WTC11 (cell line): Measurements from ENCODE around the gene SCIN. TPM values are rescaled to one million over a fixed set of nuclear protein-coding genes. Genes with fewer than 3 reads are reported as not detected.

Source experiments
- ATAC-seq: fragments of 200-7000 bp; cut with Tn5 transposase; 2 replicates; pipeline ENCODE4 v1.10.0; 2021; ENCODE audit warnings: mild to moderate bottlenecking, moderate library complexity
- CTCF ChIA-PET: fragments of 300-600 bp; sonication (Branson Sonifier 250); formaldehyde crosslinking; loops from one replicate; lab custom pipeline; 2021; ENCODE audit warnings: antibody characterized with exemption; lab: Charles Lee
- POLR2A ChIA-PET: fragments of 350-600 bp; sonication (Branson Sonifier 250); formaldehyde crosslinking; loops from one replicate; lab custom pipeline; 2021; ENCODE audit warnings: antibody characterized with exemption; lab: Charles Lee
- DNase-seq: peaks from one replicate; pipeline ENCODE4 v3.0.0; 2021; ENCODE audit warnings: low spot score
- H3K27ac Mint-ChIP-seq: 2 replicates; pipeline ENCODE4 v1.8.0; 2021; ENCODE audit warnings: mixed read lengths
- H3K27me3 Mint-ChIP-seq: 2 replicates; pipeline ENCODE4 v1.8.0; 2021; ENCODE audit warnings: low read depth, mild to moderate bottlenecking, moderate library complexity, mixed read lengths
- H3K36me3 Mint-ChIP-seq: 2 replicates; pipeline ENCODE4 v1.8.0; 2021; ENCODE audit warnings: mixed read lengths
- H3K4me1 Mint-ChIP-seq: 2 replicates; pipeline ENCODE4 v1.8.0; 2022; ENCODE audit warnings: mixed read lengths
- H3K4me3 Mint-ChIP-seq: 2 replicates; pipeline ENCODE4 v1.8.0; 2021; ENCODE audit warnings: mild to moderate bottlenecking, moderate library complexity, mixed read lengths
- H3K9me3 Mint-ChIP-seq: 2 replicates; pipeline ENCODE4 v1.8.0; 2021; ENCODE audit warnings: mixed read lengths
- JAZF1 ChIP-seq: fragments of 250-450 bp; sonication (Bioruptor Pico); IDR thresholded peaks from 2 replicates; pipeline ENCODE4 v1.9.0; 2021; ENCODE audit warnings: moderate library complexity, mild to moderate bottlenecking, inconsistent platforms
- NR1H2 ChIP-seq: sonication (generic); formaldehyde crosslinking; IDR thresholded peaks from 2 replicates; pipeline ENCODE4 v1.9.0; 2021; ENCODE audit warnings: mild to moderate bottlenecking, moderate library complexity, missing genetic modification reagents
- RELA ChIP-seq: sonication (generic); formaldehyde crosslinking; IDR thresholded peaks from 2 replicates; pipeline ENCODE4 v1.8.1; 2022; ENCODE audit warnings: missing genetic modification reagents, mild to moderate bottlenecking, borderline replicate concordance
- SMAD3 ChIP-seq: sonication (generic); formaldehyde crosslinking; IDR thresholded peaks from 2 replicates; pipeline ENCODE4 v1.8.0; 2022; ENCODE audit warnings: missing genetic modification reagents, mild to moderate bottlenecking, borderline replicate concordance
- SMAD4 ChIP-seq: sonication (generic); formaldehyde crosslinking; IDR thresholded peaks from 2 replicates; pipeline ENCODE4 v1.8.0; 2022; ENCODE audit warnings: mild to moderate bottlenecking, missing genetic modification reagents
- TEAD4 ChIP-seq: sonication (generic); formaldehyde crosslinking; IDR thresholded peaks from 2 replicates; pipeline ENCODE4 v1.8.0; 2022; ENCODE audit warnings: mild to moderate bottlenecking, missing genetic modification reagents
- USF2 ChIP-seq: sonication (generic); formaldehyde crosslinking; IDR thresholded peaks from 2 replicates; pipeline ENCODE4 v1.8.1; 2023; ENCODE audit warnings: mild to moderate bottlenecking, missing genetic modification reagents, moderate library complexity
- ZSCAN18 ChIP-seq: fragments of 250-450 bp; sonication (Bioruptor Pico); IDR thresholded peaks from 2 replicates; pipeline ENCODE4 v2.1.2; 2022; ENCODE audit warnings: mild to moderate bottlenecking, moderate library complexity
- total RNA-seq: library from RNA; stranded (reverse); gene quantifications from 3 replicates; pipeline ENCODE4 v1.2.3, GENCODE V29; 2021
- TF ChIP-seq, protein P1 (sequence below): fragments of 250-450 bp; sonication (Bioruptor Pico); IDR thresholded peaks from 2 replicates; pipeline ENCODE4 v1.8.0; 2021; ENCODE audit warnings: mild to moderate bottlenecking
- TF ChIP-seq, protein P2 (sequence below): sonication (generic); formaldehyde crosslinking; IDR thresholded peaks from 2 replicates; pipeline ENCODE4 v1.8.1; 2023; ENCODE audit warnings: mild to moderate bottlenecking, missing genetic modification reagents
- TF ChIP-seq, protein P3 (sequence below): sonication (generic); formaldehyde crosslinking; IDR thresholded peaks from 2 replicates; pipeline ENCODE4 v1.8.1; 2023; ENCODE audit warnings: mild to moderate bottlenecking, missing genetic modification reagents
- TF ChIP-seq, protein P4 (sequence below): fragments of 250-450 bp; sonication (Bioruptor Pico); IDR thresholded peaks from 2 replicates; pipeline ENCODE4 v1.9.0; 2021; ENCODE audit warnings: mild to moderate bottlenecking
- TF ChIP-seq, protein P5 (sequence below): sonication (generic); formaldehyde crosslinking; IDR thresholded peaks from 2 replicates; pipeline ENCODE4 v1.8.1; 2022; ENCODE audit warnings: low read depth, mild to moderate bottlenecking, moderate library complexity, missing genetic modification reagents, borderline replicate concordance

Gene SCIN
- total RNA-seq, 1 experiment from 2014 or later = 0.98 TPM

GRCh38 chr7:12706900-12707536 is 136.5 kb downstream of the SCIN start:
- DNase-seq (no peak), ATAC-seq (no peak)
- Mint-ChIP-seq H3K9me3 (peaks cover 8% of the 10 kb centered on the region), H3K4me1 (peaks cover 20% of the 10 kb centered on the region), H3K27me3 (no peaks in the 10 kb centered on the region), H3K4me3 (no peak overlapping the region), H3K36me3 (peaks cover 6% of the 10 kb centered on the region), H3K27ac (no peak overlapping the region; the same call in 1 of the 2 replicates)
- TF ChIP-seq, protein P1, sequence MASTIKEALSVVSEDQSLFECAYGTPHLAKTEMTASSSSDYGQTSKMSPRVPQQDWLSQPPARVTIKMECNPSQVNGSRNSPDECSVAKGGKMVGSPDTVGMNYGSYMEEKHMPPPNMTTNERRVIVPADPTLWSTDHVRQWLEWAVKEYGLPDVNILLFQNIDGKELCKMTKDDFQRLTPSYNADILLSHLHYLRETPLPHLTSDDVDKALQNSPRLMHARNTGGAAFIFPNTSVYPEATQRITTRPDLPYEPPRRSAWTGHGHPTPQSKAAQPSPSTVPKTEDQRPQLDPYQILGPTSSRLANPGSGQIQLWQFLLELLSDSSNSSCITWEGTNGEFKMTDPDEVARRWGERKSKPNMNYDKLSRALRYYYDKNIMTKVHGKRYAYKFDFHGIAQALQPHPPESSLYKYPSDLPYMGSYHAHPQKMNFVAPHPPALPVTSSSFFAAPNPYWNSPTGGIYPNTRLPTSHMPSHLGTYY (CRISPR knock-in tag) = no peak
- no peak for TF ChIP-seq ZSCAN18 (CRISPR knock-in tag)
- TF ChIP-seq, protein P2, sequence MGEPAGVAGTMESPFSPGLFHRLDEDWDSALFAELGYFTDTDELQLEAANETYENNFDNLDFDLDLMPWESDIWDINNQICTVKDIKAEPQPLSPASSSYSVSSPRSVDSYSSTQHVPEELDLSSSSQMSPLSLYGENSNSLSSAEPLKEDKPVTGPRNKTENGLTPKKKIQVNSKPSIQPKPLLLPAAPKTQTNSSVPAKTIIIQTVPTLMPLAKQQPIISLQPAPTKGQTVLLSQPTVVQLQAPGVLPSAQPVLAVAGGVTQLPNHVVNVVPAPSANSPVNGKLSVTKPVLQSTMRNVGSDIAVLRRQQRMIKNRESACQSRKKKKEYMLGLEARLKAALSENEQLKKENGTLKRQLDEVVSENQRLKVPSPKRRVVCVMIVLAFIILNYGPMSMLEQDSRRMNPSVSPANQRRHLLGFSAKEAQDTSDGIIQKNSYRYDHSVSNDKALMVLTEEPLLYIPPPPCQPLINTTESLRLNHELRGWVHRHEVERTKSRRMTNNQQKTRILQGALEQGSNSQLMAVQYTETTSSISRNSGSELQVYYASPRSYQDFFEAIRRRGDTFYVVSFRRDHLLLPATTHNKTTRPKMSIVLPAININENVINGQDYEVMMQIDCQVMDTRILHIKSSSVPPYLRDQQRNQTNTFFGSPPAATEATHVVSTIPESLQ (CRISPR knock-in tag) = no peak
- CTCF ChIA-PET = interaction anchor here (1.8 kb wide), 1 partner anchor 20 kb away, joined by 8 read pairs; no protein-coding TSS in a partner anchor
- POLR2A ChIA-PET = no interaction called here

GRCh38 chr7:12708314-12708713 is 137.8 kb downstream of the SCIN start:
- CTCF ChIA-PET = no interaction called here
- Mint-ChIP-seq H3K9me3 (no peaks in the 10 kb centered on the region), H3K27ac (no peak overlapping the region), H3K27me3 (no peaks in the 10 kb centered on the region), H3K4me3 (no peak overlapping the region), H3K36me3 (no peaks in the 10 kb centered on the region), H3K4me1 (peaks cover 30% of the 10 kb centered on the region)
- DNase-seq (no peak), ATAC-seq (no peak)
- TF ChIP-seq NR1H2 (CRISPR knock-in tag) (no peak), RELA (CRISPR knock-in tag) (no peak), USF2 (no peak), JAZF1 (CRISPR knock-in tag) (no peak), SMAD3 (no peak), SMAD4 (CRISPR knock-in tag) (no peak), TEAD4 (CRISPR knock-in tag) (no peak)
- TF ChIP-seq, protein P3, sequence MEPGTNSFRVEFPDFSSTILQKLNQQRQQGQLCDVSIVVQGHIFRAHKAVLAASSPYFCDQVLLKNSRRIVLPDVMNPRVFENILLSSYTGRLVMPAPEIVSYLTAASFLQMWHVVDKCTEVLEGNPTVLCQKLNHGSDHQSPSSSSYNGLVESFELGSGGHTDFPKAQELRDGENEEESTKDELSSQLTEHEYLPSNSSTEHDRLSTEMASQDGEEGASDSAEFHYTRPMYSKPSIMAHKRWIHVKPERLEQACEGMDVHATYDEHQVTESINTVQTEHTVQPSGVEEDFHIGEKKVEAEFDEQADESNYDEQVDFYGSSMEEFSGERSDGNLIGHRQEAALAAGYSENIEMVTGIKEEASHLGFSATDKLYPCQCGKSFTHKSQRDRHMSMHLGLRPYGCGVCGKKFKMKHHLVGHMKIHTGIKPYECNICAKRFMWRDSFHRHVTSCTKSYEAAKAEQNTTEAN (CRISPR knock-in tag) = no peak
- TF ChIP-seq, protein P4, sequence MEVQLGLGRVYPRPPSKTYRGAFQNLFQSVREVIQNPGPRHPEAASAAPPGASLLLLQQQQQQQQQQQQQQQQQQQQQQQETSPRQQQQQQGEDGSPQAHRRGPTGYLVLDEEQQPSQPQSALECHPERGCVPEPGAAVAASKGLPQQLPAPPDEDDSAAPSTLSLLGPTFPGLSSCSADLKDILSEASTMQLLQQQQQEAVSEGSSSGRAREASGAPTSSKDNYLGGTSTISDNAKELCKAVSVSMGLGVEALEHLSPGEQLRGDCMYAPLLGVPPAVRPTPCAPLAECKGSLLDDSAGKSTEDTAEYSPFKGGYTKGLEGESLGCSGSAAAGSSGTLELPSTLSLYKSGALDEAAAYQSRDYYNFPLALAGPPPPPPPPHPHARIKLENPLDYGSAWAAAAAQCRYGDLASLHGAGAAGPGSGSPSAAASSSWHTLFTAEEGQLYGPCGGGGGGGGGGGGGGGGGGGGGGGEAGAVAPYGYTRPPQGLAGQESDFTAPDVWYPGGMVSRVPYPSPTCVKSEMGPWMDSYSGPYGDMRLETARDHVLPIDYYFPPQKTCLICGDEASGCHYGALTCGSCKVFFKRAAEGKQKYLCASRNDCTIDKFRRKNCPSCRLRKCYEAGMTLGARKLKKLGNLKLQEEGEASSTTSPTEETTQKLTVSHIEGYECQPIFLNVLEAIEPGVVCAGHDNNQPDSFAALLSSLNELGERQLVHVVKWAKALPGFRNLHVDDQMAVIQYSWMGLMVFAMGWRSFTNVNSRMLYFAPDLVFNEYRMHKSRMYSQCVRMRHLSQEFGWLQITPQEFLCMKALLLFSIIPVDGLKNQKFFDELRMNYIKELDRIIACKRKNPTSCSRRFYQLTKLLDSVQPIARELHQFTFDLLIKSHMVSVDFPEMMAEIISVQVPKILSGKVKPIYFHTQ (CRISPR knock-in tag) = no peak
- TF ChIP-seq, protein P5, sequence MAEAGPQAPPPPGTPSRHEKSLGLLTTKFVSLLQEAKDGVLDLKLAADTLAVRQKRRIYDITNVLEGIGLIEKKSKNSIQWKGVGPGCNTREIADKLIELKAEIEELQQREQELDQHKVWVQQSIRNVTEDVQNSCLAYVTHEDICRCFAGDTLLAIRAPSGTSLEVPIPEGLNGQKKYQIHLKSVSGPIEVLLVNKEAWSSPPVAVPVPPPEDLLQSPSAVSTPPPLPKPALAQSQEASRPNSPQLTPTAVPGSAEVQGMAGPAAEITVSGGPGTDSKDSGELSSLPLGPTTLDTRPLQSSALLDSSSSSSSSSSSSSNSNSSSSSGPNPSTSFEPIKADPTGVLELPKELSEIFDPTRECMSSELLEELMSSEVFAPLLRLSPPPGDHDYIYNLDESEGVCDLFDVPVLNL = no peak
- POLR2A ChIA-PET = no interaction called here

Other genes with a start within 250 kb of the SCIN start
- 21.0 to 25.1 TPM (median 23.1 TPM) in 3 replicates for gene VWDE, start 166.9 kb upstream of the SCIN start, total RNA-seq
- 20.9 to 25.4 TPM (median 21.9 TPM) in 3 replicates for gene ARL4A, start 116.9 kb downstream of the SCIN start, total RNA-seq